Esophagus (tissue), 2 donors: ENCODE data around the gene TKTL1. TPM values are rescaled to one million over a fixed set of nuclear protein-coding genes. Genes with fewer than 3 reads are reported as not detected.
"Not testable (repeated sequence)": the region's sequence is repeated elsewhere in the genome, so short reads cannot be mapped to it uniquely, and the experiment has no call there.

ENCODE experiments used
- H3K27ac ChIP-seq, 2 donors: one replicate each; pipeline ENCODE4 v1.5.1; 2013; ENCODE audit warnings: low read depth in 2 of 2, mild to moderate bottlenecking in 2 of 2, inconsistent platforms in 1 of 2, low read length in 1 of 2, moderate library complexity in 1 of 2
- H3K27me3 ChIP-seq, 2 donors: one replicate each; pipeline ENCODE4 v1.6.1; 2013; ENCODE audit warnings: low read length in 2 of 2, control low read depth in 1 of 2, mild to moderate bottlenecking in 1 of 2; ENCODE audit not compliant: insufficient read depth in 2 of 2, control insufficient read depth in 1 of 2
- H3K36me3 ChIP-seq, 2 donors: one replicate each; pipeline ENCODE4 v1.6.1; 2013; ENCODE audit warnings: low read length in 1 of 2; ENCODE audit not compliant: control insufficient read depth in 2 of 2, insufficient read depth in 2 of 2
- H3K4me1 ChIP-seq, 2 donors: one replicate each; pipeline ENCODE4 v1.6.1; 2013; ENCODE audit warnings: low read length in 1 of 2; ENCODE audit not compliant: control insufficient read depth in 2 of 2, insufficient read depth in 2 of 2
- H3K4me3 ChIP-seq, 2 donors: one replicate each; pipeline ENCODE4 v1.5.1; 2013; ENCODE audit warnings: low read length in 2 of 2, mild to moderate bottlenecking in 2 of 2, low read depth in 1 of 2, moderate library complexity in 1 of 2
- H3K9me3 ChIP-seq, 2 donors: one replicate each; pipeline ENCODE4 v1.6.1; 2013; ENCODE audit warnings: mild to moderate bottlenecking in 2 of 2, low read depth in 1 of 2, low read length in 1 of 2, moderate library complexity in 1 of 2; ENCODE audit not compliant: control insufficient read depth in 2 of 2, insufficient read depth in 1 of 2
- WGBS, 2 donors: extraction: QIAGEN DNeasy Blood & Tissue Kit; methylation state at CpG; one replicate each; pipeline ENCODE4 v1.1.7; 2013; 5-methylcytosine and 5-hydroxymethylcytosine counted together
- polyA plus RNA-seq, 2 donors: library from polyadenylated mRNA; stranded (reverse); fragments of 200-250 nt; gene quantifications; one replicate each; pipeline ENCODE4 v1.2.3, GENCODE V29; 2013
- donor health status: healthy with polysubstance abuse.
- donor health status: Bipolar disorder and iron deficiency.

The TKTL1 gene
- polyA plus RNA-seq, 2 donors: not detected

DNA sequence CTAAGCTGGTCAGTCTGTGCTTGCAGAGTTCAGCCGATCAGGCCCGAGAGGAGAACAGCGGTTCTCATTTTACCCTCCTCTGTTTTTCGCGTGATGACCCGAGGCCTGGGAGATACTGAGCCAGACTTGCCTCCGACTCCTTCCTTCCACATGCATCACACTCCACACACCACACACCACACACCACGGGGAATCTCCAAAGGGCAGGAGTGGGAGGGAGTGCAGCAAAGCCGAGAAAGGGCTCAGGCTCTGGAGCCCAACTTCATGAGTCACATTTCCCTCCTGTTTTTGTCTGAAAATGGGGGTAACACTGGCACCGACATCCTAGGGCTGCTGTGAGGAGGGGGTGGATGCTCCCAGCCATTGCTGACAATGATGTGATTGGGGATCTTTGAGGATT lies 38.9 kb downstream of the TKTL1 start:
- H3K4me3 ChIP-seq: no peak overlapping the region
- H3K36me3 ChIP-seq: no peaks in the 10 kb centered on the region
- no peaks in the 10 kb centered on the region for H3K9me3 ChIP-seq
- no peak overlapping the region for H3K27ac ChIP-seq
- H3K4me1 ChIP-seq: no peaks in the 10 kb centered on the region
- WGBS, 2 donors: 77 to 80% methylated on average over 10 of the region's 10 CpGs
- H3K27me3 ChIP-seq: no peaks in the 10 kb centered on the region

- 2 to 20% methylated on average over 2 to 14 of the region's 115 CpGs for WGBS, 2 donors
- H3K4me1 ChIP-seq, H3K27ac ChIP-seq, H3K9me3 ChIP-seq, H3K4me3 ChIP-seq, H3K36me3 ChIP-seq, H3K27me3 ChIP-seq: not testable (repeated sequence)
These were observed 46.1 kb downstream of the TKTL1 start for GRCh38 chrX:154341399-154342298.

DNA sequence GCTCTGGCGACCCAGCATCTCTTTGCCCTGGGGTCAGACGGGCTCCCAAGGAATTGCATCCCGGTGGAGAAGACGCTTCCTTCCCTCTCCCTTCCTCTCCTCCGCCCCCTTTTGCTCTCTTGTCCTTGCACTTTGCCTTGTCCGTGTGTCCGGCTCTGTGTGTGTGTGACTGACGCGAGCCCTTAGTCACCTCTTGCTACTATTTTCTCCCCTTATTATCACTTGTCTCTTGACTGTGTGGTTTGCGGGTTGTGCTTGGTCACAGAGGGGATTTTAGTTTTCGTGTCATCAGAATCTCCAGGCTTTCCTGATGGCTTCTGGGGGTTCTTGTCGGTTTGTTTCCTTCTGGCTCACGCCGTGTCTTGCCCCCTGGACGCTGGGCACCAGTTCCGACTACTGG lies 47.5 kb downstream of the TKTL1 start:
- H3K9me3 ChIP-seq, H3K27me3 ChIP-seq, H3K4me1 ChIP-seq, H3K4me3 ChIP-seq, H3K27ac ChIP-seq, H3K36me3 ChIP-seq: not testable (repeated sequence)
- WGBS, 2 donors: no CpG with 5 or more reads among the region's 16 CpGs

DNA sequence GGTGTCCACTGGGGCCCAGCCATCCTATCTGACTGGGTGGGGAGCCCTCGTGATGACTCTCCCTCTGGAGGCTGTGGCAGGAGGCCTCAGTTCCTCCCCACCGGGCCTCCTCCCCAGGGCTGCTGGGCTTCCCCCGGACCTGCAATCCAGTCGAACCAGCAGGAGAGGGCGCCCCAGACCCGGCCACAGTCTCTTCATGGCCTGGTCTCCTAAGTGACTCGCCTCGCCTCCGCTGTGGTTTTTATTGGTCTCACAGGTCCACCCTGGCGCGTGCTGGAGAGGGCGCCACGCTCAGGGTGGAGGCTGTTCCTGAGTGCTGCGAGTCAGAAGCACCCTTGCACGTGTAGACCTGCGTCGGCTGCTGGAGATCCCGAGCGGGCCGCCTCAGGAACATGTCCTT lies 48.0 kb downstream of the TKTL1 start:
- not testable (repeated sequence) for H3K27me3 ChIP-seq, H3K4me1 ChIP-seq, H3K27ac ChIP-seq, H3K4me3 ChIP-seq, H3K9me3 ChIP-seq, H3K36me3 ChIP-seq
- WGBS, 2 donors: no CpG with 5 or more reads among the region's 20 CpGs

DNA sequence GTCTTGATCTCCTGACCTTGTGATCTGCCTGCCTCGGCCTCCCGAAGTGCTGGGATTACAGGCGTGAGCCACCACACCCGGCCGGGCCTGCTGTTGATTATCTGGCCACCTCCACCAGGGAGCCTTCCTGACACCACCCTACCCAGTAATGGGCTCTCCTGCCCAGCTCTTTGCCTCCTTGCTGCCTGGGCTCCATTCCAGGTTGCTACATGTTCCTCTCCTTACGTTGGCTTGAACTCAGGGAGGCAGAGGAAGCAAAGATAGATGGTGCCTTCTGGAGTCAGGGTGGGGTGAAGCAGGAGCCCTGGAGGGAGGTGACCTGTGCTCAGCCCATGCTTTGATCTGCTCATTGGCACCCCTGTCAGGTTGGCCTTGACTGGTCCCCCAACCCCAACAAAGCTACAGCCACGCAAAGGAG lies 52.5 kb downstream of the TKTL1 start:
- Histone ChIP-seq H3K9me3 (no peaks in the 10 kb centered on the region), H3K36me3 (peaks cover 0 to 35% of the 10 kb centered on the region in 2 donors), H3K4me1 (peaks cover 3 to 6% of the 10 kb centered on the region in 2 donors), H3K27ac (peak overlapping the region in 1 of 2 donors; percentile 14), H3K4me3 (no peak overlapping the region), H3K27me3 (no peaks in the 10 kb centered on the region)
- WGBS, 2 donors: 69 to 86% methylated on average over 4 to 7 of the region's 7 CpGs

DNA sequence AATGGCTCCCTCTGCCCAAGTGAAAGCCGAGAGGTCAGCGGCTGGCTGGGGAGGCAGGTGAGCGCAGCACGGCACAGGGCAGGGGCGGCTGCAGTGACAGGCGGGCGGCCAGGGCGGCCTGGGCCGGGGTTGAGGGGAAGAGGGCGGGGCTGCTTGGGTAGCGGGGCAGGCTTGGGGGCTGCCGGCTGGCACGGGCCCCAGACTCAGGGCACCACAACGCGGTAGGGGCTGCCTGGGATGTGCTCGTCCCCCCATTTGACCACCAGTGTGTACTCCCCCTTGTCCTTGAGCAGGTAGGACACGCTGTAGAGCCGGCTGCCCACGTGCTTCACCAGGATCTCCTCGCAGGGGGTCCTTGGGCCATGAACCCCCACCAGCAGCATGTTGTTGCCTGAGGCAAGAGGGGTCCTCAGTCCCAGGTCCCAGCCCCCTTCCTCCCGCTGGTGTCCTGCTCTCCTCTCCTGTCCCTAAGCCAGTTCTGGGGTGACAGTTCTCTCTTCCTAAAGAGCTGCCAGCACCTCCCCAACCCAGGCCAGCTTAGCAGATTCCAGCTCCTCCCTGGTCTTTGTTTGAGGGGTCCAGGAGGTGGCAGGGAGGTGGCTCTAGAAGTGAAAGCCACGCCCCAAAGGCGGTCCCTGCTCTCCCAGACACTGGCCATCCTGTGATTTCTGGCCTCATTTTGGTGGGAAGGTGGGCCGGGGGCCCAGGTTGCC lies 53.2 kb downstream of the TKTL1 start:
- H3K36me3 ChIP-seq: peaks cover 0 to 41% of the 10 kb centered on the region in 2 donors
- no peak overlapping the region for H3K4me3 ChIP-seq
- H3K27me3 ChIP-seq: no peaks in the 10 kb centered on the region
- WGBS, 2 donors: 87 to 89% methylated on average over 20 to 24 of the region's 24 CpGs
- H3K27ac ChIP-seq: no peak overlapping the region
- H3K4me1 ChIP-seq: peaks cover 3 to 6% of the 10 kb centered on the region in 2 donors
- H3K9me3 ChIP-seq: no peaks in the 10 kb centered on the region

DNA sequence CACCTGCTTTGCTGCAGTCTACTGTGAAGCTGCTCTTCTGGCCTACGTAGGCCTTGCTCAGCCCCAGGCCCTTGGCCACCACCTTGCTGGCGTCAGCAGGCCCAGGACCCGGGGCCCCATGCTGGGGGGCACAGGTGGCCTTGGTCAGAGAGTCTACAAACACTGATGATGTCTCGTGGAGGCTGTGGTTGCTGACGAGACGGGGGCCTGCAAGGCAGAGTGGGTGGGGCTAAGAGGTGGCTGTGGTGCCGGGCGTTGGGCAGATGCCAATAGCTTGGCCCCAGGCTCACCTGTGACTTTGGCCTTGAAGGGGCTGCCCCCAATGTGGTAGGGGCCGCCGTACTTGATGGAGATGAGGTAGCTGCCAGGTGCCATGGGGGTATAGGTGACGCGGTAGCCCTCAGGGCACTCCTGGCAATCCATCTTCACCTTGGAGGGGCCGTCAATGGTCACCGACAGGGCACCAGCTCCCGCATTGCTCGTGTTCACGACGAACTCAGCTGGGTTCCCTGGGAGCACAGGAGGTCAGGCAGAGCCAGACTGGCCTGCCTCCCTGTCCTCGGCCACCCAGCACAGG lies 53.9 kb downstream of the TKTL1 start:
- Histone ChIP-seq H3K36me3 (peaks cover 0 to 47% of the 10 kb centered on the region in 2 donors), H3K9me3 (no peaks in the 10 kb centered on the region), H3K27ac (no peak overlapping the region), H3K4me3 (no peak overlapping the region), H3K27me3 (no peaks in the 10 kb centered on the region), H3K4me1 (peaks cover 3 to 6% of the 10 kb centered on the region in 2 donors)
- WGBS, 2 donors: 62 to 79% methylated on average over 17 to 19 of the region's 19 CpGs

GRCh38 chrX:154349979-154350378 lies 54.4 kb downstream of the TKTL1 start:
- Histone ChIP-seq H3K36me3 (peaks cover 0 to 52% of the 10 kb centered on the region in 2 donors), H3K4me1 (peaks cover 3 to 6% of the 10 kb centered on the region in 2 donors), H3K4me3 (no peak overlapping the region), H3K9me3 (no peaks in the 10 kb centered on the region), H3K27me3 (no peaks in the 10 kb centered on the region), H3K27ac (no peak overlapping the region)
- WGBS, 2 donors: 81 to 87% methylated on average over 15 of the region's 15 CpGs

DNA sequence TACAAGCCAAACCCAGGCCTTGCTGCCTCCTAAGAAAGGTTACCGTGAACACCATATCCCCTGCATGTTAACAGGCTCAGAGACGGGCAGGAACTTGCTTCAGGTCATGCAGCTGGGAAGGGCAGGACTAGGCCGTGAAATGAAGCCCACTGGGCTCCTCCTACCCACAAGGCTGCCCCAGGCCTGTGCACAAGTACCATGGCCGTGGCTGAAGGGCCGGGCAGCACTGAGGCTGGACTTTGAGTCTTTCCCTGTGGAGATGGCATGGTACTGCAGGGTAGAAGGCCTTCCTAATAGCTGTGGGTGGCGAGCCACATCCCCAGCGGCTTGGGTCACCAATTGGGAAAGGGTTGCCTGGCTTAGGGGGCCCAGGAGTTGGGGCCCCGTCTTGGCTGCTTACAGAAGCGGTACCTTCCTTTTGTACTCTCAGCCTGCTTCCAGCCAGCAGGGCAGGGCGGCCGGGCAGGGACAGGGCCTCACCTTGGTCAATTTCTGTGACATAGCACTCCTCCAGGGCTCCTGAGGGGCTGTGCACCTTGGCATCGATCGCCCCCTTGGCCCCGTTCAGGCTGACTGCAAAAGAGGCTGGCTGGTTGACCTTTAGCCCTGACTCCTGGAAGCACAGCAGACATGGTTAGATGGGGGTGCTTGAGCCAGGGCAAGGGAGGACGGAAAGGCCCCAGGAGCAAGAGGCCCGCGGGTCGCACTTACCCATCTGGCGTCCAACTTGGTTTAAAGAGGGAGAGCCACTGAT lies 55.0 kb downstream of the TKTL1 start:
- H3K36me3 ChIP-seq: peaks cover 0 to 58% of the 10 kb centered on the region in 2 donors
- H3K4me1 ChIP-seq: peaks cover 3 to 6% of the 10 kb centered on the region in 2 donors
- no peak overlapping the region for H3K4me3 ChIP-seq
- no peaks in the 10 kb centered on the region for H3K27me3 ChIP-seq
- no peaks in the 10 kb centered on the region for H3K9me3 ChIP-seq
- H3K27ac ChIP-seq: peak overlapping the region in 1 of 2 donors; percentile 9
- WGBS, 2 donors: 69 to 77% methylated on average over 19 of the region's 19 CpGs
